ENCODE data around the gene ADAMTS3.

DNA sequence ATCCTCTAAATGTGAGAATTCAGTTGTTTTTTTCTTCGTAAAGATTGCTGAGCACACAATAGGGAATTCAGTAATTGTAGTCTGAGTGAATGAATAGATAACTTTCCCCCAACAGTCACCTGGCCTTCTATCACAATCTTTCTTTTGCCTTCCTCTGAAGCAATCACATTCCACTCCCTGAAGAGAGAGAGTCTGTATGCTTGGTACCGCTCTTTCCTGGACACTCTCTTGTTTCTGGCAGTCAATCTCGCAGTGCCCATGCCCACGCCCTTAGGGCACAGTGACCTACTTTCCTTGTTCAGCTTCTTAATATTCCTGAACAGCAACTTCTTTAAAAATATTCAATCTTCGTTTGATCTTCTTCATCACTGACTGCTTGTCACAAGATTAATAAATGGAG lies 255.9 kb downstream of the ADAMTS3 start:
- no peak for TF ChIP-seq POLR2A (IDR thresholded peaks at IDR 0.05; ENCODE audit: low read length)
- TF ChIP-seq GATA1 (IDR thresholded peaks at IDR 0.05; ENCODE audit: low read depth, low read length) = no peak

Measured in erythroblast (primary cell).